Measurements from ENCODE around the gene WWC2. TPM values are rescaled to one million over a fixed set of nuclear protein-coding genes. Genes with fewer than 3 reads are reported as not detected.

The WWC2 gene
- 22.8 and 36.4 TPM in 2 replicates for total RNA-seq

DNA sequence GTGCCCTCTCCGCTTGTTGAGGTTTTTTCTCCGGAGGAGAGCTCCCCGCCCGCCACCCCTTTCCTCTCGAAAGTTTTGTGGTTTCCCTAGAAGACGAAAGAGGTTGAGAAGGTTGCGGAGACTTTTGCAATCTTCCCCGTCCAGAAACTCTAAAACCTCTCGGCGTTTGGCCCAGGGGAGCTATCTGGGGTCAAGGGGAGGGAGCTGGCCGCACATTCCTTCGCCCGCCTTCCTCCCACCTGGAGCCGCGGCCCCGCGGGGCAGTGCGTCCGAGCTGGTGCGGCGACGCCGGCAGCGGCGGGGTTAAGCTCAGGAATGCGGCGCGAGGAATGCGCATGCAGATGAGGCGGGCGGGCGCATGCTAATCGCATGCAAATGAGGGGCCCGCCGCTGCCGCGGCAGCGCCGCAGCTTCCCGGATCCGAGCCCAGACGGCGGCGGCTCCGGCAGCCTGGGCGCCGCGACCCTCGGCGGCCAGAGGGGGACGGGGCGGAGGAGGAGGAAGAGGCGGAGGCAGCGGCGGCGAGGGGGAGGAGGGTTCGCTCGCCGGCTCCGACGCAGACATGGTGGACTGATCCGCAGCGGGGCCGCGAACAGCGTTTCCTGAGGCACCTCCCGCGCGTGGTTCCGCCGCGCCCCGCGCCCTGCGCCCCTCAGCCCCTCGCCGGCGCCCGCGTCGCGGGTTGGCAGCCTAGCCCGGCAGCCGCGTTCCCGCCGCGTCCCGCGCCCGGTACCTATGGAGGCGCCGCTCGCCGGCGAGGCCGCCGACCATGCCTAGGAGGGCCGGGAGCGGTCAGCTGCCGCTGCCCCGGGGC is at the start of gene WWC2:
TSS of gene WWC2 (plus strand) at position 535 of the 814 bp plus-strand sequence. CDS start at position 770, 235 bp downstream.

DNA sequence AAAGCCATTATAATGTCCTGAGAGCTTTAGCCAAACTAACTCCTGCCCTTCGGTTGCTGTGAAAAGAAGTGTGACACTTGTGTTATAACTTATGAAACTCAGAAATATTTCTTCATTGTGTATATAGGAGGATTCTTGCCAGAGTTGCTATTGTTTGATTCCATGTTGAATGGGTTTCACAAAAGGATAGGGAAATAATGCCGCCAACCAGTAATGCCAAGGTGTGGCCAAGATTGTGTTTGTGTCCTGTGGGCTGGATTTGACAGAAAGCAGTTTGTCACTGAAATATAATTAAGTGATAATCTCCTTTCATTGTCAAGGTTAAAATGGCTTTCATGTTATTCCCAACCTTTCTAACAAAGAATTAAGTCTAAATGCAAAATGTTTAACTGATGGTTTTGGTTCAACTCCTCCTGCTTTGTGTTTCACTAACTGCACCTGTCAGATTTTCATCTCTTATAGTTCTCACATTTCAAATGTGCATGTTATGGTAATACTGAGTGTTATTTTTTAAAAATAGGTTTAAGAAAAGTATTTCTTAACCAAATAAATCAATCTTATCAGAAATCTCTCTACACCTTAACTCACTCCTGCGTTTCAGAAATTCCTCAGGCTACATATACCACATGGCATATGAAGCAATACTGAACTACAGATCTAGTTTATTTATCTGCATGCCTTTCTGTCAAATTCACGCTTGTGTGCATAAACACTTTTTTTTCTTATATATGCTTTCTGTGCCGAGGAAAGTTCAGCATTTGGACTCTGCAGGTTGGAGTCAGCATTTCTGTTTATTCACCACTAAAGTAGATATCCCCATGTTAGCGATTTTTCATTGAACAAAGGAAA is 221.4 kb downstream of the WWC2 start, which contains the start of gene CLDN22:
TSS of gene CLDN22 (minus strand) at position 66 of the 849 bp plus-strand sequence. CDS start at position 8, 58 bp downstream.

DNA sequence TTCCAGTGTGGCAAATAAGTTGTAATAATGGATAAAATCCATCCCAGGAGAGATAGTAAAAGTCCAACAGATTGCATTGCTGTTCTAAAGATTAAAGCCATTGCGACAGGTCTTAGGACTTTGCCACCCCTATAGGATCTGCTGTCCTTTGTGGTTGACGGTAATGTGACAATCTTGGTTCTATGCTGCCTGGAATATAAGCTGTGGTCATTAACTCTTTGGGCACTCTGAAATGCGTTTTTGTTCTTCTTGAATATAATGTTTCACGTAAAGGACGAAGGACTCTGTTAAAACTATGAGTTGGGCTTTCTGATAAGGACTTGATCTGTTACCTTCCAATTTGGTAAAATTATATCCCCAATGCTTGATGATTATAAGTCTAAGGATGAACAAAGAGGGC is 223.3 kb downstream of the WWC2 start, which contains the start of gene CLDN24:
TSS of gene CLDN24 (minus strand) at position 101 of the 400 bp plus-strand sequence. CDS start at position 101, 0 bp downstream.

Other genes starting within 250 kb of the WWC2 start
- gene DCTD, start 181.9 kb upstream of the WWC2 start, total RNA-seq: 90.8 and 99.3 TPM in 2 replicates
- not detected in 2 replicates for gene CLDN22, start 221.0 kb downstream of the WWC2 start, total RNA-seq
- gene CLDN24, start 223.2 kb downstream of the WWC2 start, total RNA-seq: not detected in 2 replicates